T-helper 17 cell (primary cell): ENCODE measurements around the gene ATP11A. TPM values are rescaled to one million over a fixed set of nuclear protein-coding genes. Genes with fewer than 3 reads are reported as not detected.

Experiments used
- ATAC-seq: fragments of 150-1000 bp; cut with Tn5 transposase; 2 replicates; pipeline ENCODE4 v1.10.0; 2021; ENCODE audit warnings: mild to moderate bottlenecking, moderate library complexity
- DNase-seq, 3 donors: peaks; one replicate each; pipeline versions ENCODE4 v3.0.0 to v3.0.0-alpha.2; 2020 to 2021
- H3K9me3 ChIP-seq: one replicate; pipeline ENCODE4 v1.7.0; 2013; ENCODE audit warnings: low read length, mild to moderate bottlenecking; ENCODE audit not compliant: control insufficient read depth, poor library complexity, severe bottlenecking
- H3K27ac Mint-ChIP-seq: one replicate; pipeline ENCODE4 v1.8.0; 2022; ENCODE audit warnings: mild to moderate bottlenecking, moderate library complexity, mixed read lengths
- H3K27me3 Mint-ChIP-seq: one replicate; pipeline ENCODE4 v1.8.0; 2022; ENCODE audit warnings: mixed read lengths
- H3K36me3 Mint-ChIP-seq: one replicate; pipeline ENCODE4 v1.8.0; 2022; ENCODE audit warnings: low read depth, mixed read lengths
- H3K4me1 Mint-ChIP-seq: one replicate; pipeline ENCODE4 v1.8.0; 2022; ENCODE audit warnings: mild to moderate bottlenecking, mixed read lengths
- H3K4me3 Mint-ChIP-seq: one replicate; pipeline ENCODE4 v1.8.0; 2022; ENCODE audit warnings: mild to moderate bottlenecking, moderate library complexity, mixed read lengths
- total RNA-seq, 4 donors: library from RNA in 2 of 4; stranded (reverse) in 2 of 4; gene quantifications; one replicate each; pipeline ENCODE4 v1.2.3 and lab custom pipeline; 2022 to 2026

ATP11A gene
- total RNA-seq, 2 donors from 2014 or later: 56.8 to 79.5 TPM

DNA sequence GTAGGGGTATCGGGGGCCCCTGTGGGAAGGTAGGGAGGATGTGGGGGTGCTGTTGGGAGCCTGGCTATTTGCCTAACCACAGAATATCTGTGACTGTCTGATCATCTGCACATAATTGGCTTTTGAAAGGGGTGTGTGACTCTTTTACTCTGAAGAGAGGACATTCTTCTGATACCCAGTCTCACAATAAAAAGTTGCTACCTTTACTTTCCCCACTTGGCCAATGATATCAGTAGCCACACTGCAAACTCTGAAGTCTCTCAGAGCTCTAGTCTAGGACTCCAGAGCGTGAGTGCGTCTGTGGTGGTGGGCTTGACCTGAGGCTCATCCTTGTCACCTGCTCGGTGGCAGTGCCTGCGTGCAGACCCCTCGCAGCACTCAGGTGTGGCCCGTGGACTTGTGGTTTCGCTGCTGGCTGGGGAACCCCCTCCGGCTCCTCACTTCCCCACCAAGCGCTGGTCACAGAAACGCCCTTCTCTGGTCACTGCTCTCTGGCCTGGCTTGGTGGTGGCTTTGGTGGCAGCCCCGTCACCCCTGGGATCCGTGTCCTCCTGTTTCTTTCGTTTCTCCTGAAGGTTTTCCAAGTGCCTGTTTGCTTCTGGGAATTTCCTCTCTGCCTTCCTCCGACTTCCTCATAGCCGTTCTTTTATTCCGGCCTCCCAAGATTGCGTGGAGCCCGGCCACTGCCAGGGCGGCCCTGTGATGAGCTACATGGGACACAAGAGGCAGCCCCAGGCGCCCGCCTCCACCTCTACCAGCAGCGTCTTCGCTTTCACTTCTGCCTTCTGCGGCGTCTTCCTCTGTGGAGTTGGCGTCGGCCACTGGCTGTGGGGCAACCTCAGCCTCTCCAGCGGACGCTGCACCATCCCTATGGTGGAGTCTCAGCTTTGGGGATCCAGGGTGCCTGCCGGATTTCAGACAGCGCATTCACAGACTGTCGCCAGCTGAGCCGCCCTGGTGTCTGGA, 78.0 kb downstream of the ATP11A start:
- DNase-seq: no peak
- peaks cover 34% of the 10 kb centered on the region for H3K4me1 Mint-ChIP-seq
- peak overlapping the region; percentile 91 for H3K27ac Mint-ChIP-seq
- H3K27me3 Mint-ChIP-seq: no peaks in the 10 kb centered on the region
- no peaks in the 10 kb centered on the region for H3K36me3 Mint-ChIP-seq
- H3K9me3 ChIP-seq: no peaks in the 10 kb centered on the region
- ATAC-seq: peak; percentile 56
- H3K4me3 Mint-ChIP-seq: peak overlapping the region; percentile 75

DNA sequence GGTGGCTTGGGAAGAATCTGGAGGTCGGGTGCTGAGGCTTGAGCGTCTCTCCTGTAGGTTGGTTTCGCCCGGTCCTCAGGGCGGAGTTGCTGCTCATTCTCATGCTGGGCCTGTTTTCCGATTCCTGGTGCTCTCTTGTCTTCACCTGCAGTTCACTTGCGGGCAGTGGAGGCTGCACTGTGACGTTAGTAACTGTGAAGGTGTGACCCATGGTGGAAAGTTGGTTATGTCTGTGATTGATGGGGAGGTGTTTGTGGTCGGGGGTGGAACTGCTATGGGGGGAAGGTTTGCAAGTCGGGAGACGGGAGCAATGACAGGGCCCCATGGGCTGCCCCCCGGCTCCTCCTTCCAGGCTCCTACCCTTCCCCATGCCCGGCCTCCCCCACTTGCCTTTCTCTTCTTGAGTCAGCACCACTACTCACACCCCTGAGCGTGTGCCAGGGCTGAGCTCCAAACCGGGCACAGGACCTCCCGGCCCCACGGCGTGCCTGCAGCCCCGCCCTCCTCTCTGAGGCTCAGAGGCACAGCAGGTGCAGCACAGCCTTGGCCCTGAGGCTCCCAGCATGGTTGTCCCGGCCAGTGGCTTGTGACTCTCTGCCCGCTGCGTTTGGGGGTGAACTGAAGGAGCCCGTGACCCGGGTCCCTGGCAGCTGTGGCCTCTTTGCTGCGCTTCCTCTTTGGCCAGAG, 79.1 kb downstream of the ATP11A start:
- no peak for ATAC-seq
- Mint-ChIP-seq H3K27ac (peak overlapping the region; percentile 91), H3K4me3 (no peak overlapping the region)

DNA sequence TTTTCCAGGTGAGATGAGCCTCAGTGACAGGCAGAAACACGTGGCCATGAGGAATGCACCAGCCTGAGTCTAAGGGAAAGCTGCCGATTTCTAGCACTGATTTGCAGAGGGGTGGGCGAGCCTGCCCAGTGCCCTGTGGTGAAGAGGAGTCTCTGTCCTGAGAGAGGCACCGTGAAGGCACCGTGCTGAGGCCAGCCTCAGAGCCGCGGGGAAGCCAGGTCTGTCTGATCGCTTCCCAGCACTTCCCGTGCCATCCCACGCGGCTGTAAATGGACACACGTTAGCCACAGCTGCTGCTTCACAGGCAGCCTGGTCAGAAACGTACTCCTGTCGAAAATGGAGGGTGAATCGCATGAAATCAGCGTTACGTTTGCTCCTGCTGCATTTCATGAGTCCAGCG, 79.8 kb downstream of the ATP11A start:
- no peak for ATAC-seq
- H3K36me3 Mint-ChIP-seq: no peaks in the 10 kb centered on the region
- H3K9me3 ChIP-seq: no peaks in the 10 kb centered on the region
- H3K27ac Mint-ChIP-seq: no peak overlapping the region
- no peak for DNase-seq
- peaks cover 30% of the 10 kb centered on the region for H3K4me1 Mint-ChIP-seq
- H3K27me3 Mint-ChIP-seq: no peaks in the 10 kb centered on the region
- H3K4me3 Mint-ChIP-seq: no peak overlapping the region

More for the DNA sequence above, 79.1 kb downstream of the ATP11A start:
- Mint-ChIP-seq H3K27me3 (no peaks in the 10 kb centered on the region), H3K4me1 (peaks cover 30% of the 10 kb centered on the region), H3K36me3 (no peaks in the 10 kb centered on the region)
- DNase-seq: no peak
- no peaks in the 10 kb centered on the region for H3K9me3 ChIP-seq

DNA sequence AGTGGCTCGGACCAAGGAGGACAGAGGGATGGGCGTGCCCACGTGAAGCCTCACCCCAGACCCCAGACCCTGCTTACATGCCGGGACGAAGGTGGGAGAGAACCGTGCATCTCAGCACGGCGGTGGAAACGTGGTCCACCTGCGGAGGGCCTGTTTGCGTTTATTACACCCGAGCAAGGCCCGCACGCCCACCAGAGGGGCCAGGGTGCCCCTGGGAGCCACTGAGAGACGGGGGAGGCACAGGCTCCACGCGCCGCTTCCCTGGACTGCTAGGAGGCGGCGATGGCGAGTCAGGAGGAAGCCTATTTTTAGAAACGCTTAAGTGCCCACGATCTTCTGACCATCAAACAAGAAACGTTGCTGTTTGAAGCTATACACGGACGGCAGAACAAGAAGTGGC, 80.7 kb downstream of the ATP11A start:
- no peak for DNase-seq
- no peak overlapping the region for H3K27ac Mint-ChIP-seq
- H3K9me3 ChIP-seq: no peaks in the 10 kb centered on the region
- peaks cover 30% of the 10 kb centered on the region for H3K4me1 Mint-ChIP-seq
- ATAC-seq: no peak
- H3K27me3 Mint-ChIP-seq: no peaks in the 10 kb centered on the region
- H3K4me3 Mint-ChIP-seq: no peak overlapping the region
- no peaks in the 10 kb centered on the region for H3K36me3 Mint-ChIP-seq

DNA sequence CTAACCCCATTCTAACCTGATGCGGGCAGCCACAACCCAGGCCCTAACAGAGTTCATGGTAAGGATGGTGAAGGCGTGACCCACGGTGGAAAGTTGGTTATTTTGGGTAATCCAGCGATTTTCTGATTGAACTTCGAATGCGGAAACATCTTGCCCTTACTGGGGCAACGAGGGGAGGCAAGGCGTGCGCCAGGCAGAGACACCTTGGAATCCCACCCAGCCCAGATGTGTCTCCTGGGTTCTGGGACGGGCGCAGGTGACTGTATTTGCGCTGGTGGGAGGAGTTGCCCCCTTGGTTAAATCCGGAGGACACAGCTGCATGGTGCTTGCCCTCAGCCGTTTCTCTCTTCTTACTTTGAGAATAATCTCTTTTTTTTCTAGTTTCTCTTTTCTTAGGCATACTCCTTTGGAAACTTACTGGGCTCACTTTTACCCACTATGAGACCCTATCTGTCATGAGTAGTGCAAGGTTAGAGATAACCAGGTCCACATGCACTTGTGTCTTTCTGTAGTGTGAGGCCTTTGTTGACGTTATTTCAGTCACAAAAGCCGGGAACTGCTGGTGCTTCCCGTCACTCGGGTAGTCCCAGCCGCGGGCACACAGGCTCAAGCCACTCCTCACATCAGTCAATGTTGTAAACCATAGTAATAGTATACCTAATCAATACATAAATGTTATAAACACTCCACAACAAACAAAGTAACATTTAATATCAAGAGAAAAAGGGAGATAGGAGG, 81.5 kb downstream of the ATP11A start:
- ATAC-seq: no peak
- no peaks in the 10 kb centered on the region for H3K9me3 ChIP-seq
- H3K27me3 Mint-ChIP-seq: no peaks in the 10 kb centered on the region
- no peak for DNase-seq
- no peak overlapping the region for H3K4me3 Mint-ChIP-seq
- H3K4me1 Mint-ChIP-seq: peaks cover 26% of the 10 kb centered on the region
- no peak overlapping the region for H3K27ac Mint-ChIP-seq
- no peaks in the 10 kb centered on the region for H3K36me3 Mint-ChIP-seq

DNA sequence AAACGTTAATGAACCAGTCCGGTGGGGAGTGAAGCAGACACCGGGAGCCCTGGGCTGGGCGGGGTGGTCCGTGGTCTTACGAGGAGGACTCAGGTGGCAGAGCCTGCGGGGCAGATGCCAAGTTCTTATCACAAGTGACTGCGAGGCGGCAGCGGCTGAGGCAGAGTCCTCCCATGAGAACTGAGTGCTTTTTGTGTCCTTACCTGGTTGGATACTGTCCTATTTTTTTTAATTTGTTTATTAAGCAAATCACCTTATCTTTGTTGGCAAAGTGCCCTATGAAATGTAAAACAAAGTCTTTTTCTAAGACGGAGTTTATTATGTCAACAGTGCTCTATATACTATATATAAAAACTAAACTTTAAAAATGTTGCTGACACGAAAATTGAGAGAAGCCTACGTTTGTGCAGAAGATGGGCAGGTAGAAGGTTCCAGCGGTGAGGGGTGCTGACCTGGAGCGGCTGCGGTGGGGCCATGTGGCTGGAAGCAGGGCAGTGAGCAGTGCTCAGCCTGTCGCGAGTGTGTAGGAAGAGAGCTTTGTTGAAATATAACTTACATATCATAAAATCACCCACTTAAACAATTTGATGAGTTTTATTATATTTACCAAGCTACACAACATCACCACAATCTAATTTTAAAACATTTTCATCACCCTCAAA, 82.2 kb downstream of the ATP11A start:
- Mint-ChIP-seq H3K4me1 (peaks cover 26% of the 10 kb centered on the region), H3K27me3 (no peaks in the 10 kb centered on the region), H3K36me3 (no peaks in the 10 kb centered on the region), H3K4me3 (no peak overlapping the region), H3K27ac (no peak overlapping the region)
- H3K9me3 ChIP-seq: no peaks in the 10 kb centered on the region
- ATAC-seq: no peak
- DNase-seq: no peak

DNA sequence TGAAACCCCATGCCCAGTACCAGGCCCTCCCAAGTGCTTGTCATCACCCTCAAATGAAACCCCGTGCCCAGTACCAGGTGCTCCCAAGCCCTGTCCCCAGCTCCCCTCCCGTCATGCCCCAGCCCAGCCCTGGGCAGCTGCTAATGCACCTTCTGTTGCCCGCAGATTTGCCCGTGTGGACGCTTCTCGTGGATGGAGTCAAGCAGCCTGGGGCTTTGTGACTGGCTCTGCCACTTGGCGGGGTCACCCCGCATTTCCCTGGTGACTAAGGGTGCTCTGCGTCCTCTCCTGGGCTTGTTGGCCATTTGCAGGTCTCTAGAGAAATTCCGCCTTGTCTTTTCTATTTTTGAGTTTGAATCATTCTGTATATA, 82.7 kb downstream of the ATP11A start:
- ATAC-seq: no peak
- peaks cover 24% of the 10 kb centered on the region for H3K4me1 Mint-ChIP-seq

DNA sequence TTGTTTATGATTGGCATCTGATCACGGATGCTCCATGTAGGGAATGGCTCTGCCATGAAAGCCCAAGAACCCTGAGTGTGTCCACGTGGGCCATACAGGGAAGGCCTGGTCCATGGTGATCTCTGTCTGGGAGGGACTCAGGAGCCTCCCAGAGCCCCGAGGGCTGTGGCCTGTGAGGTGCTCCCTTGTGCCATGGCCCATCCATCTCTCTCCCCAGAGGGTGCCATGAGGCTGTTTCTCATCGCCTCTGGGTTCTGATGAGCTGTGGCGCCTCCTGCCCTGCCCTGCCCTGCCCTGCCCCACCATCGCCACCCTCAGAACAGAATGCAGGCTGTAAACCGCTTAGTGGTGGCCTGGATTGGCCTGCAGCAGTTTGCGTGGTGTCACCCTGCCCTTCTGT, 83.1 kb downstream of the ATP11A start:
- no peaks in the 10 kb centered on the region for H3K9me3 ChIP-seq
- Mint-ChIP-seq H3K27ac (no peak overlapping the region), H3K27me3 (no peaks in the 10 kb centered on the region), H3K4me1 (peaks cover 23% of the 10 kb centered on the region), H3K4me3 (no peak overlapping the region), H3K36me3 (no peaks in the 10 kb centered on the region)
- ATAC-seq (no peak), DNase-seq (no peak)

More for the DNA sequence above, 82.7 kb downstream of the ATP11A start:
- Mint-ChIP-seq H3K36me3 (no peaks in the 10 kb centered on the region), H3K27me3 (no peaks in the 10 kb centered on the region), H3K27ac (no peak overlapping the region), H3K4me3 (no peak overlapping the region)
- H3K9me3 ChIP-seq: no peaks in the 10 kb centered on the region
- no peak for DNase-seq

DNA sequence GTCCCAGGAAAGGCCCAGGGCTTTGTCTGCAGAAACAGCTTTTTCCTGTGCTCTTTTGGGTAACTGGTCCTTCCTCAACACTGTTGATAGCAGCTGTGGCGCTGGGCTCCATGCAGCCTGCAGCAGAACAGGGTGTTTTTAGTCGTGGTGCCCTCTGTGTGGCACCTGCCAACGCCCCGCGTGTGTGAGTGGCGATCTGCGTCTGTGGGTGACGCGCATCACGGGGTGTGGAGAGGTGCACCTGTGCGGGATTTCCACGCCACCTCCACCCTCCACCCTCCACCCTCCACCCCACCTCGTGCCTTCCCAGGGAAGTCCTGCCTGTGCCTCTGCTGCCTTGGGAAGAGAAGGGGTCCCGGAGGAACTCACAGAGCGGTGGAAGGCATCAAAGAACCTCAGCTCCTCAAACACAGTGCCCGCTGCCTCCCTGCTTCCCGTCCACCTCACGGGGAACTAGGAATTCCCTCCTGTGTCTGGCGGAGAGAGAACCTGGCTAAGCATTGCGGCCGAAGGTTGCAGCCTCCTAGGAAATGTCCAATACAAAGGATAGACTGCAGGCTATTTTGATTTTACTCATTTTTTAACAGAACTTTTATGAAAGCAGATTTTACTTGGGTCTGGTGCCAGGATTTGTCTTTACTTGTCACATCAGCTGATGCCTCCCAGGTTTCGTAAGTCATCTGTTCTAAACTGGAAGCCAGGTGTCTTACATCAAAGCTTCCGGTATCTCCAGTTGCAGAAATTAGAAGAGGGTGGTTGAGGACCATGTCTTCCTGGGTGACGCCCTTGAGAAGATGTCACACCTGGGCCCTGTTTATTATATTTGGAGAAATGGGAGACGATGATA, 84.0 kb downstream of the ATP11A start:
- Mint-ChIP-seq H3K27ac (no peak overlapping the region), H3K4me1 (peaks cover 15% of the 10 kb centered on the region), H3K27me3 (no peaks in the 10 kb centered on the region), H3K4me3 (no peak overlapping the region), H3K36me3 (no peaks in the 10 kb centered on the region)
- no peak for ATAC-seq
- no peak for DNase-seq
- H3K9me3 ChIP-seq: no peaks in the 10 kb centered on the region

DNA sequence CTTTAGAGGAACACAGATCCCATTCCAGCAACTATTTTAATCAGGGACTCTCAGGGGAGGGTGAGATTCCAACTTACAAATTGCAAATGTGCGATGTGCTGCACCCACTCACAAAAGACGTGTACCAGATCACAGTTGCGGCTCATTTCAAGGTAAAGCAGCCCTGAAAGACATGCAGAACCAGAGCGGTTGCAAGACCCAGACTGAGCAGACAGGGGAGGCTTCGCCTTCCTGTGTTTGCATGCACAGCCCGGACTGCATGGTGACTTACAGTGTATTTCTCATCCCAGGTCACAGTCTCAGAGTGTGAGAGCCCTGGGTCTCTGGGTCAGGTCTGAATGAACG, 84.6 kb downstream of the ATP11A start:
- DNase-seq (no peak), ATAC-seq (no peak)
- no peaks in the 10 kb centered on the region for H3K27me3 Mint-ChIP-seq
- H3K4me3 Mint-ChIP-seq: no peak overlapping the region
- no peak overlapping the region for H3K27ac Mint-ChIP-seq
- H3K4me1 Mint-ChIP-seq: peaks cover 10% of the 10 kb centered on the region
- H3K36me3 Mint-ChIP-seq: no peaks in the 10 kb centered on the region
- H3K9me3 ChIP-seq: no peaks in the 10 kb centered on the region

DNA sequence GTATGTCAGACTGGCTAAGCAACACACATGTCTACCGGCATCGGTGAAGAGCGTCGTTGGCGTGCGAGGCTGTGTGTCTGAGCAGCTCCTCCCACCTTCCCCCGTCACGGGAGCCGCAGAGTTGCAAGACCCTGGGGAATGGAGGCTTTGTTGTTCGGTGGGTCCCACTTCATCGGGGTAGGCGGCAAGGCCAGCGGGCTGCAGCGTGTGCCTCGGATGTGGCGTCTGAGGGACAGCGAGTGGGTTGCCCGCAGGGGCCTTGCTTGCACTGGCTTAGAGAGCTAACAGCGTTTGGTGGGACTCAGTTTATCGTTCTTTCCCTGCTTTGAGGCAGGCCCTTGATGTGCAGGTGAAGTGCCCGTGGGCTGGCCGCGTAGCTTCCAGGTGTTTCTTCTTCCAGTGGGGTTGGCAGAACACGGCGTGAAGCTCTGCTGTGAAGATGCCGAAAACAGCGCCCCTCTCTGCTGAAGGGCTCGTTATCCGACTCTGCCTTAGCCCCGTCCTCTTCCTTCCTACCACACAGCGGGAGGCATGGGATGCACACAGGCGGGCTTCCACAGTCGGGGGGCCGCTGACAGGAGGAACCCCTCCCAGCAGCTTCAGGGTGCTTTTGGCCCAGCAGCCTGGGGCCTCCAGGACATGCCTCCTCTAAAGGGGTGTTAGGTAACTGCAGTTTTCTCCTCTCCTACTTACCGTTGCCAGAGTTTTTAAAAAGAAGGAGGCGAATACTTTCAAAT, 85.2 kb downstream of the ATP11A start:
- ATAC-seq: no peak
- no peak overlapping the region for H3K4me3 Mint-ChIP-seq
- no peak overlapping the region for H3K27ac Mint-ChIP-seq
- no peaks in the 10 kb centered on the region for H3K36me3 Mint-ChIP-seq
- H3K4me1 Mint-ChIP-seq: peaks cover 9% of the 10 kb centered on the region
- DNase-seq: no peak
- H3K9me3 ChIP-seq: no peaks in the 10 kb centered on the region
- H3K27me3 Mint-ChIP-seq: no peaks in the 10 kb centered on the region

DNA sequence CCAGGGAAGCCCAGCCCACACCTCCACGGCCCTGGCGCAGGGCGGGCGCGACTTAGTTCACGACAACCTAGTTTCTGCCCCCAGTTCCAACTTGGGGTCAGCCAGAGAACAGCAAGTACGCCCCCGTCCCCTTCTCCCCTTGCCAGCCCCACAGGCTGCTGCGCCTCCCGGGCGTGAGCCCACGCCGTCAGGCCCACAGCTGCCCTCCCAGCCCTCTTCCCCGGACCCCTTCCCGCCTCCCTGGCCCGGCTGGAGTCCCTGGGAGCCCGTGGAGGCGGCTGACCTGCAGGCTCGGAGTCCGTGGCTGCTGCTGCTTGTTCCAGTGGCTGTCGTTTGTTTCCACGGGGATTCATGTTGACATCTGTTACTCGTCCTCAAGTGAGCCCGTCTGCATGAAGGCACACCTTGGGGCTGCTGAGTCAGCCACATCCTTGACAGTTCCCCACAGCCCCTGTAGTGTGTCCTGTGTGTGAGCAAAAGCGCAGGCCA, 86.0 kb downstream of the ATP11A start:
- no peaks in the 10 kb centered on the region for H3K36me3 Mint-ChIP-seq
- H3K27ac Mint-ChIP-seq: no peak overlapping the region
- no peaks in the 10 kb centered on the region for H3K27me3 Mint-ChIP-seq
- peaks cover 7% of the 10 kb centered on the region for H3K4me1 Mint-ChIP-seq
- DNase-seq (no peak), ATAC-seq (no peak)
- no peak overlapping the region for H3K4me3 Mint-ChIP-seq
- H3K9me3 ChIP-seq: no peaks in the 10 kb centered on the region
